Measurements from ENCODE around the gene KMT2B.
"Not testable (repeated sequence)": the region's sequence is repeated elsewhere in the genome, so short reads cannot be mapped to it uniquely, and the experiment has no call there.

The KMT2B gene, protein sequence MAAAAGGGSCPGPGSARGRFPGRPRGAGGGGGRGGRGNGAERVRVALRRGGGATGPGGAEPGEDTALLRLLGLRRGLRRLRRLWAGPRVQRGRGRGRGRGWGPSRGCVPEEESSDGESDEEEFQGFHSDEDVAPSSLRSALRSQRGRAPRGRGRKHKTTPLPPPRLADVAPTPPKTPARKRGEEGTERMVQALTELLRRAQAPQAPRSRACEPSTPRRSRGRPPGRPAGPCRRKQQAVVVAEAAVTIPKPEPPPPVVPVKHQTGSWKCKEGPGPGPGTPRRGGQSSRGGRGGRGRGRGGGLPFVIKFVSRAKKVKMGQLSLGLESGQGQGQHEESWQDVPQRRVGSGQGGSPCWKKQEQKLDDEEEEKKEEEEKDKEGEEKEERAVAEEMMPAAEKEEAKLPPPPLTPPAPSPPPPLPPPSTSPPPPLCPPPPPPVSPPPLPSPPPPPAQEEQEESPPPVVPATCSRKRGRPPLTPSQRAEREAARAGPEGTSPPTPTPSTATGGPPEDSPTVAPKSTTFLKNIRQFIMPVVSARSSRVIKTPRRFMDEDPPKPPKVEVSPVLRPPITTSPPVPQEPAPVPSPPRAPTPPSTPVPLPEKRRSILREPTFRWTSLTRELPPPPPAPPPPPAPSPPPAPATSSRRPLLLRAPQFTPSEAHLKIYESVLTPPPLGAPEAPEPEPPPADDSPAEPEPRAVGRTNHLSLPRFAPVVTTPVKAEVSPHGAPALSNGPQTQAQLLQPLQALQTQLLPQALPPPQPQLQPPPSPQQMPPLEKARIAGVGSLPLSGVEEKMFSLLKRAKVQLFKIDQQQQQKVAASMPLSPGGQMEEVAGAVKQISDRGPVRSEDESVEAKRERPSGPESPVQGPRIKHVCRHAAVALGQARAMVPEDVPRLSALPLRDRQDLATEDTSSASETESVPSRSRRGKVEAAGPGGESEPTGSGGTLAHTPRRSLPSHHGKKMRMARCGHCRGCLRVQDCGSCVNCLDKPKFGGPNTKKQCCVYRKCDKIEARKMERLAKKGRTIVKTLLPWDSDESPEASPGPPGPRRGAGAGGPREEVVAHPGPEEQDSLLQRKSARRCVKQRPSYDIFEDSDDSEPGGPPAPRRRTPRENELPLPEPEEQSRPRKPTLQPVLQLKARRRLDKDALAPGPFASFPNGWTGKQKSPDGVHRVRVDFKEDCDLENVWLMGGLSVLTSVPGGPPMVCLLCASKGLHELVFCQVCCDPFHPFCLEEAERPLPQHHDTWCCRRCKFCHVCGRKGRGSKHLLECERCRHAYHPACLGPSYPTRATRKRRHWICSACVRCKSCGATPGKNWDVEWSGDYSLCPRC (N-terminal part only)

DNA sequence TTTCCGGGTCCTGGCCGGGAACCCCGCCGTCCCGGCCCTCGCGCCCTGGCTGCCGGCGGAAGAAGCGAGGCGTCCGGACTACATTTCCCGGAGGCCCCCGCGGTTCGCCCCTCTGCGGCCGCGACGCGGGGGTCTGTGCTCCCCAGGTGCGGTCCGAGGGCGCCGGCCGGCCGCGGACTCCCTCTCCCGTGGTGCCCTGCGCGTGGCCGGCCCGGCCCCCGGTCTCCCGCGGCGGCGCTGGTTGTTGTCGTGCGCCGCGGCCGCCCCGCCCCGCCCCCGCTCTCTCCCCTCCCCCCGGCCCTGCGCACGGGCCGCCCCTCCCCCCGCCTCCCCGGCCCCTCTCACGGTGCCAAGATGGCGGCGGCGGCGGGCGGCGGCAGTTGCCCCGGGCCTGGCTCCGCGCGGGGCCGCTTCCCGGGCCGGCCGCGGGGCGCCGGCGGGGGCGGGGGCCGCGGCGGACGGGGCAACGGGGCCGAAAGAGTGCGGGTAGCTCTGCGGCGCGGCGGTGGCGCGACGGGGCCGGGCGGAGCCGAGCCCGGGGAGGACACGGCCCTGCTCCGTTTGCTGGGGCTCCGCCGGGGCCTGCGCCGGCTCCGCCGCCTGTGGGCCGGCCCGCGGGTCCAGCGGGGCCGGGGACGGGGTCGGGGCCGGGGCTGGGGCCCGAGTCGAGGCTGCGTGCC lies at the start of gene KMT2B:
TSS of gene KMT2B (plus strand) at position 339 of the 680 bp plus-strand sequence. CDS start at position 355, 16 bp downstream.
- DNase-seq, result no peak

DNA sequence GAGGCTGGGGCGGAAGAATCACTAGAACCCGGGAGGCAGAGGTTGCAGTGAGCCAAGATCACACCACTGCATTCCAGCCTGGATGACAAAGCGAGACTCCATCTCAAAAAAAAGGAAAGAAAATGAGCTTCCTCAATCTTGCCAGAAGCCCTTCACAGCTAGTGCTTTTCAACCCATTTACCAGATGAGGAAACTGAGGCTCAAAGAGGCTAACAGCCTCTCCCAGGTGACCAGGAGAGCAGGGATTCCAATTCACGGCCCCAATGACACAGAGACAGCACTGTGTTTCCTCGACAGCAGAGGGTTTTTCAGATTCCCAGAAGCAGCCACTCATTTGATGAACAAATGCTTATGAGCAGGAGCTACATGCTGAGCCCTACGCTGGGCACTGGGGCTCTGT lies 48.2 kb upstream of the KMT2B start:
- DNase-seq, result no peak

DNA sequence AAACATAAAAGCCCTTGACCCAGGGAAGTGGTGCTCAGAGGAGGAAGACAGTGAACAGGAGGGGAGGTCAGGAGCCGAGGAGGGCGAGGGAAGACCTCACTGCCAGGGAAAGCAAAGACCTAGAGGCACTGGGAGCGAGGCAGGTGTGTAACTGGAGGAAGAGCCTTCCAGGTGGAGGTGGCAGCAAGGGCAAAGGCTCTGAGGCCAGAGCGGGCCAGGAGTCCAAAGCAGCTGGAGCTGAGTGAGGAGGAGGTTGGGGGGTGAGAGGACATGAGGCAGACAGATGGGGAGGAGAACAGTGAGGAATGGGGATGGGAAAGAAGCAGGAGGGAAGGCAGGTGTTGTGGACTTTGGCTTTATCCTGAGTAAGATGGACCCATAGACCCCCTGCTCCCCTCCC lies 47.8 kb upstream of the KMT2B start:
- DNase-seq, result no peak

DNA sequence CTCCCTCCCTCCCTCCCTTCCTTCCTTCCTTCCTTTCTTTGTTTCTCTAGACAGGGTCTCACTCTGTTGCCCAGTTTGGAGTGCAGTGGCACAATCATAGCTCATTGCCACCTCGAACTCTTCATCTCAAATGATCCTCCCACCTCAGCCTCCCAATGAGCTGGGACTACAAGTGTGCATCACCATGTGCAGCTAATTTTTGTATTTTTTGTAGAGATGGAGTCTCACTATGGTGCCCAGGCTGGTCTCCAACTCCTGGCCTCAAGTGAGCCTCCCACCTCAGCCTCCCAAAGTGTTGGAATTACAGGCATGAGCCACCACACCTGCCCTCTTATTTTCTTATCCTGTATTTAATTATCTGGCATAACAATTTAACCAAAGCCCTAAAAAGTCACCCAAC lies 47.1 kb upstream of the KMT2B start:
- DNase-seq, result no peak

DNA sequence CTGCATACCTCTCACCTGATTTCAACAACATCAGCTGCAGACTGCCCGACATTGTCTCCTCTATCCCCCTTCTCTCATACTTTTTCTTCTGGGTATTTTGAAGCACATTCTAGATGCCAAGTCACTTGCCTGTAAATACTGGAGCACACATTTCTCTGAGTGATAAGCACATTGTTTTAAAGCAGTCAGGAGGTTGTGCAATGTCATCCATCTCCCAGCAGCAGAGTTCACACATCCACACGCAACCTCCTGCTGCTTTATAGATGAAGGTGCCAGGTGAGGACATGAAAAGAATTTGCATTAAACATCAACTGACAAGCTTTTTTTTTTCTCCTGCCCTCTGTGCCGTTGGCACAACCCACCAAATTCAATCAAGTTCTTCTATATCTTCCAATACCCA lies 46.0 kb upstream of the KMT2B start:
- no peak for DNase-seq

DNA sequence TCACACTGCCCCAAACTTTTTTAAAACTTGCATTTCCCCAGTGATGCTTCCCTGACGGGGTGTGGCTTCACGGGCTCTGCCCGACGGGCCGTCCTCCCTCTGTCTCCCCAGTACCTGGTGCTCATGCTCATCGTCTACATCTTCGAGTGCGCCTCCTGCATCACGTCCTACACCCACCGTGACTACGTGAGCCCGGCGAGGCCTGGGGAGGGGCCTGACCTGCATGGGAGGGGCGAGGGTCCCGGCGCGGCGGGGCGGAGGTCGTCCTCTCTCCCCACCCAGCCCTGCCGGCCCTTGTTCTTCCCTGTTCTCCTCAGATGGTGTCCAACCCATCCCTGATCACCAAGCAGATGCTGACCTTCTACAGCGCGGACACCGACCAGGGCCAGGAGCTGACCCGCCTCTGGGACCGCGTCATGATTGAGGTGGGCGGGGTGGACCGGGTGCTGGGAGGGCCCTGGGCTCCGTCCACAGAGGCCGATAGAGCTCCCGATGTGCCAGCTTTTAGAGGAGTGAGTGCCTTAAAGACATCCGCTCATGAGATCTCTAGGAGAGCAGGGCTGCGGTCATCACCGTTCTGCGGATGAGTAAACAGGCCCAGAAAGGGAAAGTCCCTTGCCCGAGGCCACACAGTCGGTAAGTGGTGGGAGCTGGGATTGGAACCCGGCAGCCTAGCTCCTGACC lies 44.5 kb upstream of the KMT2B start:
- peak; percentile 81 for DNase-seq

DNA sequence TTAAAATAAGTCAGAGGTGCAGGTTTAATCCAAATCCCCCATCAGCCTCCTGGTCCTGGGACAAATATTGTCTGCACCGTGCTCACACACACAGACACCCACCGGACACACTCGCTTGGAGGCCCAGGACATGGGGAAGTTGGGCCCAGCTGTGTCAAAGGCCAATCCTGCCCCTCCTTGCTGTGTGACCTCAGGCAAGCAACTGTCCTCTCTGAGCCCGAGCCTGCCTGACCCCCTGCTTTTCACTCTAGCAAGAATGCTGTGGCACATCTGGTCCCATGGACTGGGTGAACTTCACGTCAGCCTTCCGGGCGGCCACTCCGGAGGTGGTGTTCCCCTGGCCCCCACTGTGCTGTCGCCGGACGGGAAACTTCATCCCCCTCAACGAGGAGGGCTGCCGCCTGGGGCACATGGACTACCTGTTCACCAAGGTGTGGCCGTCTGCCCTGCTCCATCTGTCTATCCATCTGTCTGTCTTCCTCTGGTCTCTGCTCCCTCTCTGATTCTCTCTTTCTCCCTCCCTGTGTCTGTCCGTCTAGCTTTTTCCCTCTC lies 42.1 kb upstream of the KMT2B start:
- DNase-seq, result no peak

DNA sequence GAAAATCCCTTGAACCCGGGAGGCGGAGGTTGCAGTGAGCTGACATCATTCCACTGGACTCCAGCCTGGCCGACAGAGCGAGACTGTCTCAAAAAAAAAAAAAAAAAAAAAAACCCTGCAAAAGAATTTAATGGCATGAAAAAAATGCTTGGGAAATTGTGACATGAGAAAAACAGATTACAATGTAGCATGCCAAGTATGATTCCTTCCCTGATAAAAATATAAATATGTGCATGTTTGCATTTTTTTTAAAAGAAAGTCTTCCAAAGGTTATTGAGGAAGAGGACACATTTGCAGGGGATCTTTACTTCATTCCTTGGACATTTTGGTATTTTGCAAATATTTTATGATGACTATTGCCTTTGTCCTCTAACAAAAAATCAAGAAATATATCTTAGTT lies 28.0 kb upstream of the KMT2B start:
- DNase-seq, result no peak

DNA sequence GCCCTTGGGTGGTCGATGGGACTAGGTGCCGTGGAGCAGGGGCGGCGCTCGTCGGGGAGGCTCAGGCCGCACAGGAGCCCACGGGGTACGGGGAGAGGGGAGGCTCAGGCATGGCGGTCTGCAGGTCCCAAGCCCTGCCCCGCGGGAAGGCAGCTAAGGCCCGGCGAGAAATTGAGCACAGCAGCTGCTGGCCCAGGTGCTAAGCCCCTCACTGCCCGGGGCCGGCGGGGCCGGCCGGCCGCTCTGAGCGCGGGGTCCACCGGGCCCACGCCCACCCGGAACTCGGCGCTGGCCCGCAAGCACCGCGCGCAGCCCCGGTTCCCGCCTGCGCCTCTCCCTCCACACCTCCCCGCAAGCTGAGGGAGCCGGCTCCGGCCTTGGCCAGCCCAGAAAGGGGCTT lies 26.7 kb upstream of the KMT2B start:
- DNase-seq, result not testable (repeated sequence)

DNA sequence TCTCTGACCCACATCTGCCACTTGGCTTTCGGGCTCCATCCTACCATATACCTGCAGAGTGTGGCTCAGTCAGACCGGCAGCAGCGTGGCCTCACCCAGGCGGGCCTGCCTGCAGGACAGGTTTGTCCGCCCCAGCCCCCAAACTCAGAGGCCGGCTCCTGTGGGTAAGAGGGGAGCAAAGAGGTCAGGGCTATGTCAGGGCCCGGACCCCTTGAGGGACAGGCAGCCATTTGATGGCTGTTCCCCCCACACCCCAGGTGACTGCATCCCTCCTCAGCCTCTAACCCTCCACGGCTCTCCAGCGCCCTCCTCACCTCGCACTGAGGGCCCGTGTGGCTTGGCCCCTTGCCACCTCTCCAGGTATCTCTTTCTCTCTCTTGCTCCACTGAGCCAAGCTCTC lies 25.8 kb upstream of the KMT2B start:
- DNase-seq, result no peak

DNA sequence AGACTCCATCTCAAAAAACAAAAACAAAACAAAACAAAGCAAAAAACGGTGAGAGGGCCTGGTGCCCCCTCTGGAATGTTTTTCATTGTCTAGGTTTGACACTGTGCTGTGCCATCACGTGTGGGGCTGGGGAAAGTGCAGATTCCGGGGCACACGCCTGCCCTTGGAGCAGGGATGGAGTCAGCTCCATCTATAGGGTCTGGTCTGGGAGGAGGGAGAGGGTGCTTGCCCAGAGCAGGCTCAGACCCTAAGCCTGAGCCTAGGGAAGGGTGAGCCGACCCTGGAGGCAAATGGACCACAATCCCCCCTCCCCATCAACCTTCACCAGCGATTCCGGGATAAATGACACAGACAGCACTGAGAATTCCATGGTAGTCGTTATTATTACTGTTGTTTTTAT lies 24.4 kb upstream of the KMT2B start:
- DNase-seq, result no peak

DNA sequence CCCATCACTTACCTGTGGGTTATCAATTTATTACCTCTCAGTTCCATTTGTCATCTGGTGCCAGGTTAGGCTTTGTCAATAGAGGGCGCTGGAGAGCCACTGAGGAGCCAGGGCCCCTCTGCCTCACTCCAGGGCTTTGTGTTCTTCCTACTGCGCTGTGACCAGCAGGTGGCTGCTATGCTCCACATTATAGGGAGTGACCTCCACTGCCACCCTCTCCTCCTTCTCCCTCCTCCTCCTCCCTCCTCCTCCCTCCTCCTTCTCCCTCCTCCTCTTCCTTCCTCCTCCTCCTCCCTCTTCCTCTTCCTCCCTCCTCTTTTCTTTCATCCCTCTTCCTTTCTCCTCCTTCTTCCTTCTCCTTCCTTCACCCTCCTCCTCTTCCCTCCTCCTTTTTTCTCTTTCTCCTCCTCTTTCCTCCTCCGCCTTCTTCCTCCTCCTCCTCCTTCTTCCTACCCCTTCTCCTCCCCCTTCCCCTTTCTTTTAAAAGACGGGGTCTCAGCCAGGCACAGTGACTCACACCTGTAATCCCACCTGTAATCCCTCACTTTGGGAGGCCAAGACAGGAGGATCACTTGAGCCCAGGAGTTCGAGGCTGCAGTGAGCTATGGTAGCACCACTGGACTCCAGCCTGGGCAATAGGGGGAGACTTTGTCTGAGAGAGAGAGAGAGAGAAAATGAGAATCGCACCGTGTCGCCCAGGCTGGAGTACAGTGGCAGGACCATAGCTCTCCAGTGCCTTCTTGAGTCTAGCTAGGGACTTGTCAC lies 23.8 kb upstream of the KMT2B start:
- DNase-seq, result peak; percentile 95

DNA sequence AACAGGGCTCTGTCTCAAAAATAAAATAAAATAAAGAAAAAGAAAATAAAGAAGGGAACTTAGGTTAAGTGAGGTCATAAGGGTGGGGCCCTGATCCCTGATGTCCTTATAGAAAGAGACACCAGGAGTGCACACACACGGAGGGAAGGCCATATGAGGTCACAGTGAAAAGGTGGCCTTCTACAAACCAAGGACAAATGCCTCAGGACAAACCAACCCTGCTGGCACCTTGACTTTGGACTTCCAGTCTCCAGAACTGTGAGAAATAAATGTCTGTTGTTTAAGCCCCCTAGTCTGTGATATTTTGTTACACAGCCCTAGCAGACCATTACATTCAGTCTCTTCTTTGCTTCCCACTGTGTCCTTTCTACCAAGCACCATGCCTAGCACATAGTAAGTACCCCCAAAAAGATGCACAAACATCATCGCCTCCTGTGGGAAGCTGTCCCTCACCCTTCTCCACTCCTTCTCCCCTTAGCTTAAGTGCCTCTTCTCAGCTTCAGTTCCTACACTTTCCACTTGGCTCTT lies 21.8 kb upstream of the KMT2B start:
- no peak for DNase-seq

DNA sequence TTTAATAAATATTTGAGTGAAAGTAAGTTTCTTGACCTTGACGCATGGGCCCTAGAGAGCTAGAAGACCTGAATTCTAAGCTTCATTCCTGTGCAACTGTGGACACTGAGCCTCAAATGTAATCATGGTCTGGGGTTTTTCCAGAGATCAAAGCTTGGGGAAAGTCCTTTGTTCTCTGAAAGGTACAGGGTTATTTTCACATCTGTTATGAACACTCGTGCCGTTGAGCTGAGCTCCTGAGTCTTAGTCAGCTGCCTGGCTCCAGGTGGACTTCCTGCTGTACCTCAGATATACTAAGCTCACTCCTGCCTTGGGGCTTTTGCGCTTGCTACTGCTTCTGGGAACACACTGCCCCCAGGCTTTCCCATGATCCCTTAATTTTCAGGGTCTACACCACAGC lies 21.0 kb upstream of the KMT2B start:
- peak; percentile 35 for DNase-seq

DNA sequence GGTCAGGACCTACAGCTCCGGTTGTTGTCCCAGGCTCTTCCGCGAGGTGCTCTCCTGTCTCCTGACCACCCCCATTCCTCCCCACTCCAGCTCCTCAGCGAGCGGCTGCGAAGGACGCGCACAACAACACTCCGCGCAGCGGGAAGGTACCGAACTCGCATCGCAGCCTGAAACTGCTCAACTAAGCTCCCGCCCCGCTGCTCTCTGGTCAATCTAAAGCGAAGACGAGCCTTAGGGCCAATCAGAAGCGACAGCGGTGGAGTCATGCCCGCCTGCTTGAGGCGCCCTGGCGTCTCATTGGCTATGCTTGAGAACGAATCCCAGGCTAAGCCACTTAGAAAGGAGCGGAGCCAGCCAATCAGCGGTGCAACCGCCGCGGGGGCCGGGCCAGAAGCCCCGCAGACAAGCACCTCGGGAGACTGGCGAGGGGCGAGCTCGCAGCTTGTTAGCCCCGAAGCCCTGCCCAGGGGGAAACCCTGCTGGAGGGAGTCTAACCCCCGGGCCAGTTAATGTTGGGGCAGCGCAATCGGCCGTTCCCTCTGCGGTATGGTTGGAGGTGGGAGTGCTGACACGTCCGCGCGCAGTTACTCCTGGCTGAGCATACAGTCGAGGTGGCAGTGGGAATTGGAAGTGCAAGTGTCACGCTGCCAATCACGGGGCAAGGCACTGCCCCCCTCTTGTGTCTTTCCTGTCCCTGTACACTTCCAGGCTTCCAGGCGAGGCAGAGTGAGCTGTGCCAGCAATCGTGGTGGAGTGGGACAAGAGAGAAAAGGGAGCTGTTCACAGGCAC lies 15.4 kb upstream of the KMT2B start:
- peak; percentile 98 for DNase-seq

DNA sequence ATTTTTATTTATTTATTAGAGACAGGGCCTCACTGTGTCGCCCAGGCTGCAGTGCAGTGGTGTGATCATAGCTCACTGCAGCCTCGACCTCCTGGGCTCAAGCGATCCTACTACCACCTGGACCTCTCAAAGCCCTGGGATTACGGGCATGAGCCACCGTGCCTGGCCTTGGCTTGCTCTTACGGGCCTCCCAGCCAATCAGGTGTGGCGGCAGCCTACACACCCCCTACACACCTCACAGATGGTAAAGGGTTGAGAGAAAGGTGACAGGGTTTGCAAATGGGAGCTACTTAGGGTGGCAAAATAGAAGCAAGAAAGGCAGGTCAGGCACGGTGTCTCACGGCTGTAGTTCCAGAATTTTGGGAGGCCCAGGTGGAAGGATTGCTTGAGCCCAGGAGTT lies 14.5 kb upstream of the KMT2B start:
- no peak for DNase-seq

DNA sequence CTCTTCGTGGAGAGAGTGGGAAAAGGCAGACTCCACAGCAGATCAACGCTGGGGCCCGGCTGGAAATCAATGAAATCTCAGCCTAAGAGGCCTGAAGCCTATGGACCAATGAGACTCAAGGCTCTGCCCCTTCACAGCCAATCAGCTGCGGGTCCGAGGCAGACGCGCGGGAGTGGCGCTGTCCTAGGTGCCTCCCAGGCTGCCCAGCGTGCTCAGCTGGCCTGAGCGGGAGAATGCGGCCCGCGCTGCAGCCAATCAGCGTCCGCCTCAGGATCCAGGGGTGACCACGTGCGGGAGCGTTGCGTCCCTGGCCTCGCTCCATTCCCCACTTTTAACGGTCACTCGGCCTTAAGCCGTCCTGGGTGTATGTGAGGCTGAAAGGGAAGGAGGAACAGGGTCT lies 13.6 kb upstream of the KMT2B start, which contains the start of gene ZBTB32:
TSS of gene ZBTB32 (plus strand) at position 341 of the 400 bp plus-strand sequence. CDS start 10,069 bp downstream, outside the sequence.
- peak; percentile 23 for DNase-seq

DNA sequence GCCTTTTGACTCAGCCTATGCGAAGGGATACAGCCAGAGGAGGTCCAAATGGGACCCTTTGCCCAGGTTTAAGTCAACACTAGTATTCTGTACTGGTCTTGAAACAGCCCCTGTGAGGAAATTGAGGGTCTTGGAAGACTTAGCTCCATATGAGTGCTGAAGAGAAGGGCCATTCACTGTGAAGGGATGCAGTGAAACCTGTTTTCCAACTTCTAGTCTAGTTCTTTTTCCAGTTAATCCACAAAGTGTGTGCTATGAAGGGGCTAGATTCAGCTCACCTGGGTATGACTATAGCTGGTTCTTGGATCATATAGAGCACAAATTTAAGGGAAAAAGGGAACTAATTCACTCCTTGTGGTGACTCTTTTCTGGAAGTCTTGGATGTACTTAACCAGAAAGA lies 9.4 kb upstream of the KMT2B start:
- no peak for DNase-seq
